Coronary artery (tissue), 2 donors: ENCODE data around the gene ADD3.
"Not testable (repeated sequence)": the region's sequence is repeated elsewhere in the genome, so short reads cannot be mapped to it uniquely, and the experiment has no call there.

Experiments
- DNase-seq: peaks from one replicate; pipeline ENCODE4 v3.0.0-alpha.2; 2017; ENCODE audit warnings: low spot score
- H3K27ac ChIP-seq, 2 donors: fragments of 200-600 bp; sonication (generic); one replicate each; pipeline ENCODE4 v1.5.1; 2016 to 2019
- H3K4me3 ChIP-seq: fragments of 200-600 bp; sonication (generic); 2 replicates; pipeline ENCODE4 v1.5.1; 2016; ENCODE audit warnings: mild to moderate bottlenecking, moderate library complexity
- CTCF ChIP-seq: fragments of 200-600 bp; sonication (generic); IDR thresholded peaks from one replicate; pipeline ENCODE4 v1.5.1; 2019; ENCODE audit warnings: antibody characterized with exemption

ADD3 gene

GRCh38 chr10:110040767-110041478 is 33.1 kb downstream of the ADD3 start:
- H3K27ac ChIP-seq = no peak overlapping the region
- H3K4me3 ChIP-seq = no peak overlapping the region
- no peak for DNase-seq
- no peak for TF ChIP-seq CTCF

- no peak overlapping the region for H3K27ac ChIP-seq
Observed at GRCh38 chr10:110041479-110041829, 33.7 kb downstream of the ADD3 start.

GRCh38 chr10:110042181-110042580 is 34.4 kb downstream of the ADD3 start:
- DNase-seq = no peak
- H3K27ac ChIP-seq = no peak overlapping the region
- TF ChIP-seq CTCF = no peak
- no peak overlapping the region for H3K4me3 ChIP-seq

More at GRCh38 chr10:110041479-110041829, 33.7 kb downstream of the ADD3 start:
- TF ChIP-seq CTCF = no peak
- H3K4me3 ChIP-seq = no peak overlapping the region
- no peak for DNase-seq

- DNase-seq = no peak
- no peak for TF ChIP-seq CTCF
- no peak overlapping the region for H3K27ac ChIP-seq
- no peak overlapping the region for H3K4me3 ChIP-seq
Observed at GRCh38 chr10:110042891-110043290, 35.1 kb downstream of the ADD3 start.

- H3K4me3 ChIP-seq = no peak overlapping the region
- TF ChIP-seq CTCF = no peak
- H3K27ac ChIP-seq = no peak overlapping the region
- no peak for DNase-seq
Observed at GRCh38 chr10:110044681-110045080, 36.9 kb downstream of the ADD3 start.

- Histone ChIP-seq H3K27ac (no peak overlapping the region), H3K4me3 (no peak overlapping the region)
- no peak for DNase-seq
- no peak for TF ChIP-seq CTCF
Observed at GRCh38 chr10:110045772-110046171, 38.0 kb downstream of the ADD3 start.

- H3K27ac ChIP-seq, H3K4me3 ChIP-seq, DNase-seq: not testable (repeated sequence)
Observed at GRCh38 chr10:110048145-110048544, 40.4 kb downstream of the ADD3 start.
